Upper lobe of right lung (tissue), 1 donor: ENCODE measurements around the gene FRMD4A. TPM values are rescaled to one million over a fixed set of nuclear protein-coding genes. Genes with fewer than 3 reads are reported as not detected.
A peak's percentile ranks its signal among the peaks of the same experiment; 100 is the strongest.

ENCODE experiments used
- ATAC-seq: fragments of 200-7000 bp; cut with Tn5 transposase; one replicate; pipeline ENCODE4 v1.9.1; 2020; ENCODE audit warnings: mild to moderate bottlenecking, moderate library complexity
- DNase-seq: peaks from one replicate; pipeline ENCODE4 v3.0.0-alpha.2; 2020
- H3K27ac ChIP-seq: fragments of 200-600 bp; one replicate; pipeline ENCODE4 v1.8.0; 2022
- H3K27me3 ChIP-seq: fragments of 200-600 bp; one replicate; pipeline ENCODE4 v1.8.0; 2022; ENCODE audit warnings: mild to moderate bottlenecking
- H3K36me3 ChIP-seq: fragments of 200-600 bp; one replicate; pipeline ENCODE4 v1.8.0; 2022
- H3K4me1 ChIP-seq: fragments of 200-600 bp; one replicate; pipeline ENCODE4 v1.8.0; 2022
- H3K4me3 ChIP-seq: fragments of 200-600 bp; one replicate; pipeline ENCODE4 v1.8.0; 2022; ENCODE audit warnings: mild to moderate bottlenecking
- H3K9me3 ChIP-seq: fragments of 200-600 bp; one replicate; pipeline ENCODE4 v1.8.0; 2022
- intact Hi-C: fragments of 100-400 bp; cut with DNase I; formaldehyde crosslinking; loops from one replicate; pipeline ENCODE4 v1.11.0; 2022
- total RNA-seq: library from RNA; stranded (reverse); fragmentation: NEBNext Ultra II Directional; extraction: Animal tissue kit (Norgen Biotek cat#: 25700); gene quantifications from one replicate; pipeline ENCODE4 v1.2.1, GENCODE V29; 2021
- TF ChIP-seq, protein P1 (sequence below): fragments of 200-600 bp; IDR thresholded peaks from one replicate; pipeline ENCODE4 v1.8.0; 2022; ENCODE audit warnings: antibody characterized with exemption
- donor health status: DM: no; HTN: yes; CAD: no; lungs with severe emphysema.

FRMD4A gene
- total RNA-seq, 1 donor from 2014 or later: 38.3 TPM

DNA sequence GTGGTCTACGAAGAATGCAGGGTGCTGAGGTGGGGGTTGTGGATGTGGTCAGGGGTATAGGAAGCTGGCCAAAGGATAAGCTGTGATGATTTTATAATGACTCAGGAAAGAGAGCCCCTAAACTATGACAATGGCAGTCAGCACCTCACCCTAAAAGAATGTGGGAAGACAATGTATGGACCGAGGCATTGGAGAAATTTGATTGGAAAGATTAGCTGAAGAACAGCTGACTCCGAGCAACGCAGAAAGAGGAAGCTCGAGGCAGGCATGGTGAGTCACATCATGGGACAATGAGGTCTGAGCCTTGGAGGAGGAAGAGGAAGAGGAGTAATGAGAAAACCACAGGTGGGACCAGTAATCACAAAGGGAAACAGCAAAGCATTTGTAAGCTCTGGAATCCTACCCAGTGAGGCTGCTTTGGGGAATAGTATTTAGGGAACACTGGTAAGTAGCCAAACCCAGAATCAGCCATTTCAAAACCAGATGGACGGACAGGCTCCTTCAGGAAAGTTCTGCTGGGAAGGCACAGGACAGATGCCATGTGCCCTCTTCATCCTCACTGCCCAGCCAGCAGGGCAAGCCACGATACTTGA, 448.5 kb downstream of the FRMD4A start:
- no peak for DNase-seq
- Histone ChIP-seq H3K9me3 (no peaks in the 10 kb centered on the region), H3K27me3 (no peaks in the 10 kb centered on the region), H3K4me1 (peaks cover 11% of the 10 kb centered on the region), H3K27ac (peak overlapping the region; percentile 42), H3K4me3 (no peak overlapping the region), H3K36me3 (no peaks in the 10 kb centered on the region)
- intact Hi-C loops: no loop called here
- TF ChIP-seq, protein P1, sequence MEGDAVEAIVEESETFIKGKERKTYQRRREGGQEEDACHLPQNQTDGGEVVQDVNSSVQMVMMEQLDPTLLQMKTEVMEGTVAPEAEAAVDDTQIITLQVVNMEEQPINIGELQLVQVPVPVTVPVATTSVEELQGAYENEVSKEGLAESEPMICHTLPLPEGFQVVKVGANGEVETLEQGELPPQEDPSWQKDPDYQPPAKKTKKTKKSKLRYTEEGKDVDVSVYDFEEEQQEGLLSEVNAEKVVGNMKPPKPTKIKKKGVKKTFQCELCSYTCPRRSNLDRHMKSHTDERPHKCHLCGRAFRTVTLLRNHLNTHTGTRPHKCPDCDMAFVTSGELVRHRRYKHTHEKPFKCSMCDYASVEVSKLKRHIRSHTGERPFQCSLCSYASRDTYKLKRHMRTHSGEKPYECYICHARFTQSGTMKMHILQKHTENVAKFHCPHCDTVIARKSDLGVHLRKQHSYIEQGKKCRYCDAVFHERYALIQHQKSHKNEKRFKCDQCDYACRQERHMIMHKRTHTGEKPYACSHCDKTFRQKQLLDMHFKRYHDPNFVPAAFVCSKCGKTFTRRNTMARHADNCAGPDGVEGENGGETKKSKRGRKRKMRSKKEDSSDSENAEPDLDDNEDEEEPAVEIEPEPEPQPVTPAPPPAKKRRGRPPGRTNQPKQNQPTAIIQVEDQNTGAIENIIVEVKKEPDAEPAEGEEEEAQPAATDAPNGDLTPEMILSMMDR: no peak
- peak; percentile 85 for ATAC-seq

DNA sequence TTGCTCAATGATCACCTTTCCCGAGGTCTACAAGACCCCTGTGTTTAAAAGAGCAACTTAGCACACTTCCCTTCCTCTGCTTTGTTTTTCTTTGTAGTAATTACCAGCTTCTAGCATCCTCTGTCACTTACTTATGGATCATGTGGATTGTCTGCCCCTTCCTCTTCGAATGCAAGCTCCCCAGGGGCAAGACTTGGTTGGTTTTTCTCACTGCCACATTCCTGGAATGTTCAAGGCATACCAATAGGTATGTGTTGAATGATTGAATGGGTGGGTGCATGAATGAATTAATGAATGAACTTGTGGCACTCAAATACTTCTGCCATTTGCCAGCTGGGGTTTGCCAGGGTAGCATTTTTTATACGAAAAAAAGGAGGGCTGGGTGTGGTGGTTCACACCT, 450.0 kb downstream of the FRMD4A start:
- DNase-seq (no peak), ATAC-seq (no peak)
- intact Hi-C loops: no loop called here
- TF ChIP-seq, protein P1: no peak
- no peak overlapping the region for H3K4me3 ChIP-seq
- no peaks in the 10 kb centered on the region for H3K9me3 ChIP-seq
- peaks cover 15% of the 10 kb centered on the region for H3K4me1 ChIP-seq
- H3K27ac ChIP-seq: peak overlapping the region; percentile 42
- H3K36me3 ChIP-seq: no peaks in the 10 kb centered on the region
- no peaks in the 10 kb centered on the region for H3K27me3 ChIP-seq

DNA sequence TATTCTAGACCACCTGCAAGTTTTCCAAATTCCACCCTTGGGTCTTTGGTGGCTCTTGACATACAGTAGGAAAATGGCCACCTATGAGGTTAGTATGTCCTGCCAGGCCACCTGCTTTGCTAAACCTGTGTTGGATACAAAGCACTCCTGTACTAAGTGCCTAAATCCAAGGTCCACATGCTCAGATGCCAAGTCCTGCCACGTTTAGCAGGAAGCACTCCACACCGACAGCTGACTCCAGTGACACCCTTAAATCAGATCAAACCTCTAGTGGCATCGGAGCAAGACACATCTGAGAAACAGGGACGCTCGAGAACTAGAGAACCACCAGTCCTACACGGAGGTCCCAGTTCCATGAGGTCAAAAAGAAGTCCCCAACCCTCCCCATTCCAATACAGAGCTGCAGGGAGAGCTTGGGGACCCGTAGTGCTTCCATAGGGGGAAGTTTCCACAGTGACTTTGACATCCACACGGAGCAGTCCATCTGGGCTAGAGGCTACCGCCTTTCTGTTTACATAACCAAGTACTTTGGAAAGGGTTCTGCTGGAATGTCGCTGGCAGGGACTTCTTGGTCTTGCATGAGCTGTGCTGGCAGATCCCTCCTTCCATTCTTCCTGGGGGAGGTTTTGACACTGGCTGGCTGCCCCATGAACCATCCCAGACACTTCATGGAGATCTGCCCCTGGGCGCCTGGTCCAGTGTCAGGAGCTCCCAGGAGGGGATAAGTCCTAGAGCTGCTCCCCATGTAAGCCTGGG, 453.4 kb downstream of the FRMD4A start:
- no peaks in the 10 kb centered on the region for H3K27me3 ChIP-seq
- H3K9me3 ChIP-seq: no peaks in the 10 kb centered on the region
- H3K27ac ChIP-seq: peak overlapping the region; percentile 51
- intact Hi-C loops: no loop called here
- H3K36me3 ChIP-seq: no peaks in the 10 kb centered on the region
- no peak overlapping the region for H3K4me3 ChIP-seq
- TF ChIP-seq, protein P1: no peak
- H3K4me1 ChIP-seq: peaks cover 12% of the 10 kb centered on the region
- DNase-seq (peak; percentile 69), ATAC-seq (peak; percentile 51)

DNA sequence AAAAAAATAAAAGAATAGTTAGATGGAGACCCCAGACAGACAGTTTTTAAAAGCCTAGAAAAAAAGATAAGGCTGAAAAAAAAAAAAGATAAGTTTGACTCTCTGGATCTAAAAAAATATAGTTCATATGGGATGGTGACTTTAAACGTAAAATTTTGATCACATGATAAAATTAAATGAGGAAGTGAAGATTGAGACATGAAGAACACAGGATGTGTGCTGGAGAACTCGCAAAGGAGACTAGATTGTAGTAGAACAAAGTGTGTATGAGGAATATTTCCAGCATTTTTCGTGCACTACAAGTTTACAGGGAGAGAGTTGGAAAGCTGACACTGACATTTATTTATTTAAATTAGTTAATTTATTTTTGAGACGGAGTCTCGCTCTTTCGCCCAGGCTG, 457.5 kb downstream of the FRMD4A start:
- Histone ChIP-seq H3K4me3 (no peak overlapping the region), H3K36me3 (no peaks in the 10 kb centered on the region), H3K27ac (peak overlapping the region; percentile 47), H3K27me3 (no peaks in the 10 kb centered on the region), H3K9me3 (no peaks in the 10 kb centered on the region), H3K4me1 (peaks cover 13% of the 10 kb centered on the region)
- intact Hi-C loops: no loop called here
- ATAC-seq (peak; percentile 8), DNase-seq (no peak)
- TF ChIP-seq, protein P1: no peak

DNA sequence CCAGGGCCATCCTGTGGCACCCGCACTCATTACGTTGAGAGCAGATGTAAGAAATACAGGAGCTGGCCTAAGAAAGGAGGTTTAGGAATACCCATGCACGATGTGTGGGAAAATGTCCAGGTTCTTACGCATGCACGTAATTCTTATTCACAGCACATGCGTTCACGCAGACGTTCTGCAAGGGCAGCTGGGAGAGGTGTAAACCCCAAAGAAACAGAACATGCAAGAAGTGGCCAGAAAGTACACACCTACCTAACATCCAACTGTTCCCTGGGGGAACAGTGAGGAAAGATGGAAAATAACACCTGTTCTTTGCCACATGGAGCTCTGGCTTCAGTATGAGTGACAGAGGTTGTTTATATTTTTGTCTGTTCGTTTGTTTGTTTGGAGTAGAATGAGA, 458.3 kb downstream of the FRMD4A start:
- TF ChIP-seq, protein P1: no peak
- intact Hi-C loops: no loop called here
- Histone ChIP-seq H3K4me1 (peaks cover 12% of the 10 kb centered on the region), H3K27me3 (no peaks in the 10 kb centered on the region), H3K4me3 (no peak overlapping the region), H3K9me3 (no peaks in the 10 kb centered on the region), H3K36me3 (no peaks in the 10 kb centered on the region), H3K27ac (no peak overlapping the region)
- DNase-seq (no peak), ATAC-seq (no peak)
